HEK293 (cell line): ENCODE results near the gene PEX10.

ENCODE experiments used
- CTCF ChIA-PET: fragments of 350-600 bp; formaldehyde crosslinking; extraction: SDS; loops from one replicate; lab custom pipeline; 2021; ENCODE audit warnings: antibody characterized with exemption; lab: Yijun Ruan, JAX
- POLR2A ChIA-PET: fragments of 300-600 bp; formaldehyde crosslinking; extraction: SDS; loops from one replicate; lab custom pipeline; 2020; ENCODE audit warnings: antibody characterized with exemption, inconsistent platforms; lab: Yijun Ruan, JAX
- H3K27ac ChIP-seq: fragments of 200-500 bp; sonication (Bioruptor generic); 2 replicates; pipeline ENCODE4 v1.5.1; 2014; ENCODE audit warnings: low read depth, low read length, control low read depth, inconsistent platforms; ENCODE audit errors: extremely low read depth
- H3K36me3 ChIP-seq, 2 experiments: fragments of 200-500 bp in 1 of 2; sonication (Bioruptor generic) in 1 of 2; 1 replicate in 1 of 2; 2 replicates in 1 of 2; pipeline ENCODE4 v1.5.1; 2014 to 2017; ENCODE audit warnings: inconsistent platforms in 2 of 2, low read length in 2 of 2; ENCODE audit not compliant: control insufficient read depth in 2 of 2, insufficient read depth in 1 of 2
- H3K4me1 ChIP-seq: fragments of 200-500 bp; sonication (Bioruptor generic); 2 replicates; pipeline ENCODE4 v1.5.1; 2014; ENCODE audit warnings: mild to moderate bottlenecking, low read length, inconsistent platforms; ENCODE audit not compliant: control insufficient read depth, insufficient read depth
- H3K4me3 ChIP-seq: 2 replicates; pipeline ENCODE4 v1.5.1; 2011; ENCODE audit warnings: low read depth, mild to moderate bottlenecking, control low read depth, low read length, moderate library complexity
- H3K9me3 ChIP-seq: fragments of 200-500 bp; sonication (Bioruptor generic); 2 replicates; pipeline ENCODE4 v1.5.1; 2014; ENCODE audit warnings: low read depth, low read length, inconsistent platforms; ENCODE audit not compliant: control insufficient read depth, insufficient read depth
- BCL11B ChIP-seq: fragments of 450-650 bp; formaldehyde crosslinking; IDR thresholded peaks from 2 replicates; pipeline ENCODE4 v1.5.1; 2016; ENCODE audit warnings: low read depth, missing biosample characterization, missing genetic modification characterization
- FEZF1 ChIP-seq: fragments of 450-650 bp; formaldehyde crosslinking; IDR thresholded peaks from 2 replicates; pipeline ENCODE4 v1.5.1; 2016; ENCODE audit warnings: missing biosample characterization, missing genetic modification characterization
- GLI4 ChIP-seq: fragments of 450-650 bp; formaldehyde crosslinking; IDR thresholded peaks from 2 replicates; pipeline ENCODE4 v1.5.1; 2016; ENCODE audit warnings: missing biosample characterization, missing genetic modification characterization
- GLIS1 ChIP-seq: fragments of 450-650 bp; formaldehyde crosslinking; IDR thresholded peaks from 2 replicates; pipeline ENCODE4 v1.5.1; 2016; ENCODE audit warnings: missing biosample characterization, missing genetic modification characterization
- HOXD13 ChIP-seq: sonication (generic); formaldehyde crosslinking; IDR thresholded peaks from 2 replicates; pipeline ENCODE4 v1.8.0; 2022; ENCODE audit warnings: missing genetic modification reagents, borderline replicate concordance
- SALL2 ChIP-seq: fragments of 450-650 bp; formaldehyde crosslinking; IDR thresholded peaks from 2 replicates; pipeline ENCODE4 v1.5.0; 2017; ENCODE audit warnings: missing biosample characterization, mild to moderate bottlenecking, missing genetic modification characterization, borderline replicate concordance
- SCRT2 ChIP-seq: fragments of 450-650 bp; formaldehyde crosslinking; IDR thresholded peaks from 2 replicates; pipeline ENCODE4 v1.5.1; 2016; ENCODE audit warnings: missing biosample characterization, missing genetic modification characterization
- ZBTB48 ChIP-seq: fragments of 450-650 bp; formaldehyde crosslinking; IDR thresholded peaks from 2 replicates; pipeline ENCODE4 v1.5.1; 2016; ENCODE audit warnings: missing biosample characterization, missing genetic modification characterization
- ZNF112 ChIP-seq: fragments of 450-650 bp; formaldehyde crosslinking; IDR thresholded peaks from 2 replicates; pipeline ENCODE4 v1.5.0; 2017; ENCODE audit warnings: missing biosample characterization, missing genetic modification characterization
- ZNF133 ChIP-seq: fragments of 450-650 bp; formaldehyde crosslinking; IDR thresholded peaks from 2 replicates; pipeline ENCODE4 v1.5.1; 2016; ENCODE audit warnings: missing biosample characterization, missing genetic modification characterization
- ZNF138 ChIP-seq: fragments of 450-650 bp; formaldehyde crosslinking; IDR thresholded peaks from 2 replicates; pipeline ENCODE4 v1.5.1; 2016; ENCODE audit warnings: missing biosample characterization, missing genetic modification characterization, borderline replicate concordance
- ZNF155 ChIP-seq: fragments of 450-650 bp; formaldehyde crosslinking; IDR thresholded peaks from 2 replicates; pipeline ENCODE4 v1.5.1; 2016; ENCODE audit warnings: missing biosample characterization, missing genetic modification characterization
- ZNF19 ChIP-seq: fragments of 450-650 bp; formaldehyde crosslinking; IDR thresholded peaks from 2 replicates; pipeline ENCODE4; 2016; ENCODE audit warnings: missing biosample characterization, missing genetic modification characterization, low read depth
- ZNF274 ChIP-seq, 2 experiments: fragments of 200-500 bp in 1 of 2; fragments of 450-650 bp in 1 of 2; sonication (Bioruptor generic) in 1 of 2; formaldehyde crosslinking in 1 of 2; IDR thresholded peaks; 2 replicates each; pipeline versions ENCODE4 v1.5.1 to v1.6.1; 2014 to 2016; ENCODE audit warnings: borderline replicate concordance in 1 of 2, inconsistent platforms in 1 of 2, low read length in 1 of 2, missing biosample characterization in 1 of 2, missing genetic modification characterization in 1 of 2
- ZNF354C ChIP-seq: fragments of 450-650 bp; formaldehyde crosslinking; IDR thresholded peaks from 2 replicates; pipeline ENCODE4 v1.5.1; 2016; ENCODE audit warnings: missing biosample characterization, missing genetic modification characterization, low read depth, borderline replicate concordance
- ZNF529 ChIP-seq: fragments of 450-650 bp; formaldehyde crosslinking; IDR thresholded peaks from 2 replicates; pipeline ENCODE4 v1.5.1; 2017; ENCODE audit warnings: missing genetic modification characterization, missing biosample characterization; ENCODE audit not compliant: insufficient replicate concordance
- ZNF571 ChIP-seq: fragments of 450-650 bp; formaldehyde crosslinking; IDR thresholded peaks from 2 replicates; pipeline ENCODE4 v1.5.0; 2017; ENCODE audit warnings: missing biosample characterization, missing genetic modification characterization
- ZNF600 ChIP-seq: fragments of 450-650 bp; formaldehyde crosslinking; IDR thresholded peaks from 2 replicates; pipeline ENCODE4 v1.5.1; 2016; ENCODE audit warnings: missing biosample characterization, missing genetic modification characterization
- ZNF785 ChIP-seq: fragments of 450-650 bp; formaldehyde crosslinking; IDR thresholded peaks from 2 replicates; pipeline ENCODE4 v1.5.1; 2016; ENCODE audit warnings: missing biosample characterization, missing genetic modification characterization
- ZSCAN16 ChIP-seq: fragments of 450-650 bp; formaldehyde crosslinking; IDR thresholded peaks from 2 replicates; pipeline ENCODE4 v1.5.1; 2016; ENCODE audit warnings: missing biosample characterization, missing genetic modification characterization
- TF ChIP-seq, protein P1 (sequence below): fragments of 450-650 bp; formaldehyde crosslinking; IDR thresholded peaks from 2 replicates; pipeline ENCODE4 v1.5.1; 2016; ENCODE audit warnings: missing biosample characterization, missing genetic modification characterization
- TF ChIP-seq, protein P2 (sequence below): fragments of 450-650 bp; formaldehyde crosslinking; IDR thresholded peaks from 2 replicates; pipeline ENCODE4 v1.5.1; 2016; ENCODE audit warnings: missing biosample characterization, missing genetic modification characterization
- TF ChIP-seq, protein P3 (sequence below): fragments of 450-650 bp; IDR thresholded peaks from 2 replicates; pipeline ENCODE4 v1.5.1; 2018; ENCODE audit warnings: missing biosample characterization, mild to moderate bottlenecking, missing genetic modification characterization

PEX10 gene

DNA sequence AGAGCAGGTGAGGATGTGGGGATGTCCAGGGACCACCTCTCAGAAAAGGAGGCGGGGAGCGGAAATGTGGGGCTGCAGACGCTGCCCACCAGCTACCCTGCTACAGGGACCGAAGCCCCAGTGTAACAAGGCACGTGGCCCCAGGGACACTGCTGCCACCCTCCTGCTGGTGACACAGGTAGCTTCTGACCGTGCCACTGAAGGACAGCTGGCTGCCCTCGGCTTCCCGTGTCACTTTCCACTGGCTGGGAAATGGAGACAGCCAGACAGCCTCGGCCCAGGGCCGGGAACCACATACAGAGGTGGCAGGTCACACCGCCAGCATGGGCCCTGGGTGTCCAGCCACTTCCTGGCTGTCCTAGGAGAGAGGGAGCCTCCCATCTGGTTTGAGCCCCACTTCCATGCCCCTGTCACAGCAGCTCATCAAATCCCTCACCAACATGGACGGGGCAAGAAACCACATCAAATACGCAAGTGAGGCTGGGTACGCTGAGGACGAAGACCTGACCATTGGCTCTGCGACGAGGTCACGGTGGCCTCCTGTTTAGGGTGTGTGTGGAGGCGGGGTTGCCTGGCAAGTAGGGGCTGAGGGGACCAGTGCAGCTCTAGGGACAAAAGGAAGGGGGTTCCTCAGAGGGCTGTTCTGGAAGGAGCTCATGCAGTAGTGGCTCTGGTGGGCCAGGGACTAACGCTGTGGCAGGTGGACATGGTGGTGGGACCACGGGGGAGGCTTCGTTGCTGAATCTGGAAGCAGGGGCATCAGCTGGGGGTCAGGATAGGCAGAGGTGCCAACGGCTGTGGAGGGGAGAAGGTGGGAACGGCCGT is 5.0 kb downstream of the PEX10 start:
- Histone ChIP-seq H3K36me3 (peaks cover 3 to 81% of the 10 kb centered on the region in 2 experiments; a peak in 1 of 3 replicates), H3K4me3 (no peak overlapping the region), H3K27ac (no peak overlapping the region), H3K9me3 (no peaks in the 10 kb centered on the region), H3K4me1 (no peaks in the 10 kb centered on the region)
- CTCF ChIA-PET, result interaction anchor here (0.7 to 1.5 kb wide), 2 partner anchors 138 to 141 kb away, joined by 3 read pairs; no protein-coding TSS in a partner anchor
- TF ChIP-seq ZNF138 (no peak), ZNF155 (tag by site-specific recombination) (no peak), ZNF571 (tag by site-specific recombination) (no peak), ZBTB48 (tag by site-specific recombination) (no peak), BCL11B (tag by site-specific recombination) (no peak), GLI4 (no peak), HOXD13 (CRISPR knock-in tag) (no peak)
- POLR2A ChIA-PET, result interaction anchor here (0.8 to 4.7 kb wide), 3 partner anchors 16 to 139 kb away, joined by 3 to 24 read pairs (median 5); partner anchors contain the start of genes MORN1 and RER1

DNA sequence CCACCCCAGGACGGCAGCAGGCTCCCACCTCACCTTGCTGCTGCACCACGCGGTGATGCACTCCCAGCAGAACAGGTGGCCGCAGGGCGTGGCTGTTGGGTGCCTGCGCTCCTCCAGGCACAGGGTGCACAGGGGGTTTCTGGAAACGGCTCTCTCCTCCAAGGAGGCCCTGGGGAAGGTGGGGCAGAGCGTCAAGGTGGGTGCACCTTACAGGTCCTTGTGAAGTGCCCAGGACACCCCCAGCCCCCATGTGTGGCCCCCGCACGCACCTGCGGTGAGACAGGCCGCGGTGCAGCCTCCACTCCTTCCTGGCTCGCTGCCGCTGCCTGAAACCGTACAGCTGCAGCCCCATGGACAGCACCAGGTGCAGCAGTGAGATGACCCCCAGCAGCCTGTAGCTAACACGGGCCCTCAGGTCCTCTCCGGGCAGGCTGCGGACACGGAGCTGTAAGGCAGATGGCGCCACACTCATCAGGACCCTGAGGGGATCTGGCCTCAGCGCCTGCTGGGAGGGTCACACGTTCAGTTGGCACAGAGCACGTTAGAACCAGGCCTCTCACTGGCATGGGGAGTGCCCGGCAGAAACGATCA is 5.8 kb downstream of the PEX10 start:
- Histone ChIP-seq H3K9me3 (no peaks in the 10 kb centered on the region), H3K36me3 (peaks cover 3 to 89% of the 10 kb centered on the region in 2 experiments; a peak in 1 of 3 replicates), H3K4me3 (no peak overlapping the region), H3K27ac (no peak overlapping the region), H3K4me1 (no peaks in the 10 kb centered on the region)
- ChIA-PET CTCF (interaction anchor here (0.7 to 1.5 kb wide), 3 partner anchors 139 to 387 kb away, joined by 3 to 4 read pairs (median 3); no protein-coding TSS in a partner anchor), POLR2A (interaction anchor here (0.8 to 4.7 kb wide), 4 partner anchors 15 to 139 kb away, joined by 3 to 24 read pairs (median 4); partner anchors contain the start of genes MORN1 and RER1)
- 0 out of 2 replicates have a peak, but pooled peaks have one; percentile 29 for TF ChIP-seq ZNF600 (tag by site-specific recombination)
- TF ChIP-seq GLIS1 (tag by site-specific recombination), result peak; percentile 49; the same call in 1 of the 2 replicates
- peak; percentile 56 for TF ChIP-seq SCRT2 (tag by site-specific recombination)
- no peak for TF ChIP-seq SALL2 (tag by site-specific recombination)
- TF ChIP-seq, protein P1, sequence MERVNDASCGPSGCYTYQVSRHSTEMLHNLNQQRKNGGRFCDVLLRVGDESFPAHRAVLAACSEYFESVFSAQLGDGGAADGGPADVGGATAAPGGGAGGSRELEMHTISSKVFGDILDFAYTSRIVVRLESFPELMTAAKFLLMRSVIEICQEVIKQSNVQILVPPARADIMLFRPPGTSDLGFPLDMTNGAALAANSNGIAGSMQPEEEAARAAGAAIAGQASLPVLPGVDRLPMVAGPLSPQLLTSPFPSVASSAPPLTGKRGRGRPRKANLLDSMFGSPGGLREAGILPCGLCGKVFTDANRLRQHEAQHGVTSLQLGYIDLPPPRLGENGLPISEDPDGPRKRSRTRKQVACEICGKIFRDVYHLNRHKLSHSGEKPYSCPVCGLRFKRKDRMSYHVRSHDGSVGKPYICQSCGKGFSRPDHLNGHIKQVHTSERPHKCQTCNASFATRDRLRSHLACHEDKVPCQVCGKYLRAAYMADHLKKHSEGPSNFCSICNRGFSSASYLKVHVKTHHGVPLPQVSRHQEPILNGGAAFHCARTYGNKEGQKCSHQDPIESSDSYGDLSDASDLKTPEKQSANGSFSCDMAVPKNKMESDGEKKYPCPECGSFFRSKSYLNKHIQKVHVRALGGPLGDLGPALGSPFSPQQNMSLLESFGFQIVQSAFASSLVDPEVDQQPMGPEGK (tag by site-specific recombination), result 0 out of 2 replicates have a peak, but pooled peaks have one; percentile 26
- TF ChIP-seq, protein P2, sequence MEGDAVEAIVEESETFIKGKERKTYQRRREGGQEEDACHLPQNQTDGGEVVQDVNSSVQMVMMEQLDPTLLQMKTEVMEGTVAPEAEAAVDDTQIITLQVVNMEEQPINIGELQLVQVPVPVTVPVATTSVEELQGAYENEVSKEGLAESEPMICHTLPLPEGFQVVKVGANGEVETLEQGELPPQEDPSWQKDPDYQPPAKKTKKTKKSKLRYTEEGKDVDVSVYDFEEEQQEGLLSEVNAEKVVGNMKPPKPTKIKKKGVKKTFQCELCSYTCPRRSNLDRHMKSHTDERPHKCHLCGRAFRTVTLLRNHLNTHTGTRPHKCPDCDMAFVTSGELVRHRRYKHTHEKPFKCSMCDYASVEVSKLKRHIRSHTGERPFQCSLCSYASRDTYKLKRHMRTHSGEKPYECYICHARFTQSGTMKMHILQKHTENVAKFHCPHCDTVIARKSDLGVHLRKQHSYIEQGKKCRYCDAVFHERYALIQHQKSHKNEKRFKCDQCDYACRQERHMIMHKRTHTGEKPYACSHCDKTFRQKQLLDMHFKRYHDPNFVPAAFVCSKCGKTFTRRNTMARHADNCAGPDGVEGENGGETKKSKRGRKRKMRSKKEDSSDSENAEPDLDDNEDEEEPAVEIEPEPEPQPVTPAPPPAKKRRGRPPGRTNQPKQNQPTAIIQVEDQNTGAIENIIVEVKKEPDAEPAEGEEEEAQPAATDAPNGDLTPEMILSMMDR, result peak; percentile 56; the same call in 1 of the 2 replicates

DNA sequence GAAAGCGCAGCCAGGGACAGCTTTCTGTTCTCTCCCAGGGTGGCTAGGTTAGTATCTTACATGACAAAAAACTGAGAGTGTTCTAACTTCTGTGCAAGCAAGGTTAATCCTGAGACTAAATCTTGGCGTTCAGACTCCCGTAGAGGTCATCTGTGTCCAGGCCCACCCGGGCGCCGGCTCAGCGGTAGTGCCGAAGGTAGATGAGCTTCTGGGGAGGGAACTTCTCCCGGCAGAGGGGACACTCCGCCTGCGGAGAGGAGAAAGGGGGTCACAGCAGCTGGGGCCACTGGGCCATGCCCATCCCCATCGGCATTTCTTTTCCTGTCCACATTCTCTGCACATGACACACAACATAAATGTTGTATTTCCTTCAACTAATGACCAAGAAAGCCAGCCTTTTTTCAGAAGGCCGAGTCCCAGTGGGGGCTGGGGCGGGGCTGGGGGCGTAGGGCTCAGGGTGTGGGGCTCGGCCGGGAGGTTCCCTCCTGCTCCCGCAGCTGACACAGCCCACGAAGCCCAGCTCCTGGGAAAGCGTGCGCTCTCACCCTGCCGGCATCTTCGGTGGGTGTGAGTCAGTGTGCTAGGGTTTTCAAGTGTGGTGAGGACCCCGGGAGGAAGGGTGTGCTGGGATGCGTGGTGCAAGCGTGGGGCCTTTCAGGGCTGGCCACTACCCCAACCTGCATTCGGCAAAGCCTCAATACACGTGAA is 6.6 kb downstream of the PEX10 start:
- Histone ChIP-seq H3K27ac (peak overlapping the region; percentile 25; the same call in 1 of the 2 replicates), H3K4me3 (no peak overlapping the region), H3K36me3 (peaks cover 3 to 95% of the 10 kb centered on the region in 2 experiments; a peak in 1 of 3 replicates), H3K4me1 (no peaks in the 10 kb centered on the region), H3K9me3 (no peaks in the 10 kb centered on the region)
- POLR2A ChIA-PET, result interaction anchor here (0.7 to 1.9 kb wide), 4 partner anchors 12 to 140 kb away, joined by 3 to 5 read pairs (median 4); partner anchors contain the start of genes MORN1 and RER1
- CTCF ChIA-PET, result no interaction called here
- no peak for TF ChIP-seq ZNF274 (IDR thresholded peaks at IDR 0.05; ENCODE audit: low read length)
- no peak for TF ChIP-seq ZNF274 (tag by site-specific recombination; IDR thresholded peaks at IDR 0.05; ENCODE audit: borderline replicate concordance)
- no peak for TF ChIP-seq ZNF529 (tag by site-specific recombination)
- TF ChIP-seq ZNF112 (tag by site-specific recombination), result no peak
- TF ChIP-seq ZNF133 (tag by site-specific recombination), result no peak
- TF ChIP-seq, protein P3, sequence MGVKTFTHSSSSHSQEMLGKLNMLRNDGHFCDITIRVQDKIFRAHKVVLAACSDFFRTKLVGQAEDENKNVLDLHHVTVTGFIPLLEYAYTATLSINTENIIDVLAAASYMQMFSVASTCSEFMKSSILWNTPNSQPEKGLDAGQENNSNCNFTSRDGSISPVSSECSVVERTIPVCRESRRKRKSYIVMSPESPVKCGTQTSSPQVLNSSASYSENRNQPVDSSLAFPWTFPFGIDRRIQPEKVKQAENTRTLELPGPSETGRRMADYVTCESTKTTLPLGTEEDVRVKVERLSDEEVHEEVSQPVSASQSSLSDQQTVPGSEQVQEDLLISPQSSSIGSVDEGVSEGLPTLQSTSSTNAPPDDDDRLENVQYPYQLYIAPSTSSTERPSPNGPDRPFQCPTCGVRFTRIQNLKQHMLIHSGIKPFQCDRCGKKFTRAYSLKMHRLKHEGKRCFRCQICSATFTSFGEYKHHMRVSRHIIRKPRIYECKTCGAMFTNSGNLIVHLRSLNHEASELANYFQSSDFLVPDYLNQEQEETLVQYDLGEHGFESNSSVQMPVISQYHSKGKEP (tag by site-specific recombination), result no peak
- no peak for TF ChIP-seq ZNF19
- no peak for TF ChIP-seq FEZF1 (tag by site-specific recombination)
- TF ChIP-seq SCRT2 (tag by site-specific recombination), result no peak
- TF ChIP-seq ZSCAN16 (tag by site-specific recombination), result no peak
- TF ChIP-seq ZNF354C, result no peak
- TF ChIP-seq ZNF785 (tag by site-specific recombination), result no peak
